Measurements from ENCODE around the gene FBXO46. TPM values are rescaled to one million over a fixed set of nuclear protein-coding genes. Genes with fewer than 3 reads are reported as not detected.
A peak's percentile ranks its signal among the peaks of the same experiment; 100 is the strongest.

The FBXO46 gene
- total and polyA plus RNA-seq, 2 of the 13 experiments (the other 11 are each of a cell fraction or from before 2014, with no cell fraction given): 6.2 to 6.4 TPM

GRCh38 chr19:45715139-45715538 is 15.6 kb downstream of the FBXO46 start (continued):
- TF ChIP-seq ZNF646 (CRISPR knock-in tag; IDR thresholded peaks at IDR 0.05) (no peak), UBTF (CRISPR knock-in tag; IDR thresholded peaks at IDR 0.05) (no peak), ZNF331 (CRISPR knock-in tag; IDR thresholded peaks at IDR 0.05) (no peak), ZNF83 (CRISPR knock-in tag; IDR thresholded peaks at IDR 0.05; ENCODE audit: borderline replicate concordance) (no peak), ZNF577 (CRISPR knock-in tag; IDR thresholded peaks at IDR 0.05; ENCODE audit: borderline replicate concordance, low read depth) (no peak), SPEN (CRISPR knock-in tag; IDR thresholded peaks at IDR 0.05; ENCODE audit: low read depth) (no peak), STAT5B (CRISPR knock-in tag; IDR thresholded peaks at IDR 0.05) (no peak), ZNF160 (CRISPR knock-in tag; IDR thresholded peaks at IDR 0.05) (no peak), MTF2 (CRISPR knock-in tag; IDR thresholded peaks at IDR 0.05; ENCODE audit: borderline replicate concordance) (no peak), PHF21A (CRISPR knock-in tag; IDR thresholded peaks at IDR 0.05) (no peak), ZNF468 (CRISPR knock-in tag; IDR thresholded peaks at IDR 0.05) (no peak), ZKSCAN5 (CRISPR knock-in tag; IDR thresholded peaks at IDR 0.05) (no peak), SUZ12 (IDR thresholded peaks at IDR 0.05; ENCODE audit: low read depth, low read length) (no peak), PHF5A (CRISPR knock-in tag; IDR thresholded peaks at IDR 0.05; ENCODE audit: low read depth, unreplicated experiment) (no peak), ZSCAN20 (CRISPR knock-in tag; IDR thresholded peaks at IDR 0.05; ENCODE audit: borderline replicate concordance) (no peak), ADNP (CRISPR knock-in tag; IDR thresholded peaks at IDR 0.05) (no peak), NR2F6 (IDR thresholded peaks at IDR 0.05) (0 out of 2 replicates have a peak, but pooled peaks have one; percentile 28), NR2F6 (CRISPR knock-in tag; IDR thresholded peaks at IDR 0.05) (no peak), CEBPB (IDR thresholded peaks at IDR 0.05; ENCODE audit: borderline replicate concordance, low read depth, low read length) (no peak), ZSCAN30 (CRISPR knock-in tag; IDR thresholded peaks at IDR 0.05) (no peak), ZNF766 (CRISPR knock-in tag; IDR thresholded peaks at IDR 0.05; ENCODE audit: borderline replicate concordance) (no peak)
- TF ChIP-seq, protein P1, sequence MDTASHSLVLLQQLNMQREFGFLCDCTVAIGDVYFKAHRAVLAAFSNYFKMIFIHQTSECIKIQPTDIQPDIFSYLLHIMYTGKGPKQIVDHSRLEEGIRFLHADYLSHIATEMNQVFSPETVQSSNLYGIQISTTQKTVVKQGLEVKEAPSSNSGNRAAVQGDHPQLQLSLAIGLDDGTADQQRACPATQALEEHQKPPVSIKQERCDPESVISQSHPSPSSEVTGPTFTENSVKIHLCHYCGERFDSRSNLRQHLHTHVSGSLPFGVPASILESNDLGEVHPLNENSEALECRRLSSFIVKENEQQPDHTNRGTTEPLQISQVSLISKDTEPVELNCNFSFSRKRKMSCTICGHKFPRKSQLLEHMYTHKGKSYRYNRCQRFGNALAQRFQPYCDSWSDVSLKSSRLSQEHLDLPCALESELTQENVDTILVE (CRISPR knock-in tag; IDR thresholded peaks at IDR 0.05): no peak
- TF ChIP-seq, protein P2, sequence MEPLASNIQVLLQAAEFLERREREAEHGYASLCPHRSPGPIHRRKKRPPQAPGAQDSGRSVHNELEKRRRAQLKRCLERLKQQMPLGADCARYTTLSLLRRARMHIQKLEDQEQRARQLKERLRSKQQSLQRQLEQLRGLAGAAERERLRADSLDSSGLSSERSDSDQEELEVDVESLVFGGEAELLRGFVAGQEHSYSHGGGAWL (CRISPR knock-in tag; IDR thresholded peaks at IDR 0.05): no peak
